Left renal pelvis (tissue), 4 donors: Measurements from ENCODE around the gene ARRDC2. TPM values are rescaled to one million over a fixed set of nuclear protein-coding genes. Genes with fewer than 3 reads are reported as not detected.
"Not testable (repeated sequence)": the region's sequence is repeated elsewhere in the genome, so short reads cannot be mapped to it uniquely, and the experiment has no call there.

ENCODE experiments used
- DNase-seq, 4 donors: peaks; one replicate each; pipeline ENCODE4 v3.0.0-alpha.2; 2013; ENCODE audit warnings: low read depth in 4 of 4, low spot score in 3 of 4
- polyA plus RNA-seq, 4 donors: library from polyadenylated mRNA; unstranded; fragments of 120-200 nt; gene quantifications; one replicate each; pipeline ENCODE4 v1.2.1, GENCODE V29; 2013; ENCODE audit not compliant: insufficient read length in 4 of 4

Gene ARRDC2
- polyA plus RNA-seq, result 1 to 10 TPM; 3.8 to 5.5 (median 4.8) TPM

GRCh38 chr19:18007917-18008673, at the start of gene ARRDC2:
Gene ARRDC2 (plus strand): TSS chr19:18008170. CDS start chr19:18008311, 141 bp downstream.
- DNase-seq, result peak; percentile 78 to 91 (median 85)

- no peak for DNase-seq
These were observed 43.9 kb upstream of the ARRDC2 start for GRCh38 chr19:17963936-17964691.

GRCh38 chr19:17965370-17966128, 42.4 kb upstream of the ARRDC2 start:
- no peak for DNase-seq

- DNase-seq, result no peak
These were observed 41.9 kb upstream of the ARRDC2 start for GRCh38 chr19:17966129-17966483.

- no peak for DNase-seq
These were observed 41.3 kb upstream of the ARRDC2 start, which contains the start of gene KCNN1 for GRCh38 chr19:17966550-17967256. Gene KCNN1 (plus strand): TSS chr19:17967107. CDS start chr19:17973889, 6,782 bp downstream.

DNA sequence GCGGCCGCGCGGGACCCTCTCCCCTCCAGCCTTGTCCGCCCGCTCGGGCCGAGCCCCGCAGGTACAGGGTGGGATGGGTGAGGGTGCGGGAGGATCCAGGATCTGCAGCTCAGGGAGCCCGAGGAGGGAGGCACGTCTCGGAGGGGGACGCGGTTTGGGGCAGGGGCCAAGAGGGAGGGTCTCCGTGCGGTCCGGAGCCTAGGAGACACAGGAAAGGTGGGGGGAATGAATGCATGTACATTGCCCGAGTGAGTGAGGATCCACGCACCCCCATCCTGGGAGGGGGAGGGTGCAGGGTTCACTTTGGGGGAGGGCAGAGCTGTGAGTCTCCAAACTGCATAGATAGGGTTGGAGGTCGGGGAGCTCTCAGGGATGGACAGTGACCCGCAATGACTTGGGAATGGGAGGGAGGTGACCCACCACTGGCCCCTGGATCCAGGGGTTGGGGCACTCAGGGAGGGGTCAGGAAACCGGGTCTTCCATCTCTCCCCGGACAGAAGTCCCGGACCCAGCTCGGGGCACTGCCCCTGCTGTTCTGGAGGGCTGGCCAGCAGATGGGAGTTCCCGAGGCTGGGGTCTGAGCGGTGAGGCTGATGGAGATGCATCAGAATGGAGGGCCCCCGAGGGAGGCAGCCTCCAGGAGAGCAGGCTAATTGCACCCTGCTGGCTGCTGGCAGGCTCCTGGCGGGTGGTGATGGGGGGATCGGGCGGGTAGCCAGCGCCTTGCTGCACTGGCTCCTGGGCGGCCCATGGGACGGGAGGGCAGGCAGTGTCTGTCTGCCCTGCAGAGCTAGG, 40.5 kb upstream of the ARRDC2 start:
- no peak for DNase-seq

DNA sequence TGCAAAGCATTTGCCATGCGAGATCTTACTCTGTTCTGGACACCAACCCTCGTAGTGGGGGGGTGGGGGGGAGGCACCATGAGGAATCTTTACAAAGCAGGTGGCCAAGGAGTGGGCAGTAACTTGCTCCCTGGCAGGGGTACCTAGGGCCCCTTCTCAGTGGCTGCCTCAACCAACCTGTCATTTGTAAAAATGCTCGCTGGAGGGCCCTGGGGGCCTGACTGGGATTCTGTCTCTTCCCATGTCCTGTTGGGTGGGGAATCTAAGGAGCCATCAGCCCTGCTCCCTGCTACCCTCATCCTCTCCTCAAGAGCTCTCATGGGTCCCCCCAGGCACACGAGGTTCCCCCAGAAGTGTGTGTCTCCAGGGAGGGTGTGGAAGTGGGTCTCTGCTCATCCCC, 39.6 kb upstream of the ARRDC2 start:
- no peak for DNase-seq

GRCh38 chr19:17969096-17969792, 38.7 kb upstream of the ARRDC2 start:
- DNase-seq, result no peak

DNA sequence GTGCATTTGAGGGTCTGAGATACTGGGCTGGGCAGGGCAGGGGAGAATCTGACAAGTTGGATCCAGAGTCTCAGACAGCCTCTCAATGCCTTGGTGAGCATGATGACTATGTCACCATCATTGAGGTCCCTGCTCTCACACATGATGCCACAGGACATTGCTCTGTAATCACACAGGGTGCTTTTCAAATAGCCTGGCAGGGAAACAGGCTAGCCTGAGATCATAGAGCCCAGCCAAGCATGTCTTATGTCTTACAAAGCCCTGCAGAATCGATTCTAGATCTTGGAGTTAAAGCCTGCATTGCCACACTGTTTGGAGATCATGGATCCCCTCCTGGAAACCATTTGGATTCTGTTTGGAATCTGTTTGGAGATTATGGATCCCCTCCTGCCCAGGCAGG, 35.7 kb upstream of the ARRDC2 start:
- no peak for DNase-seq

GRCh38 chr19:17973759-17974158, 34.2 kb upstream of the ARRDC2 start:
- no peak for DNase-seq

DNA sequence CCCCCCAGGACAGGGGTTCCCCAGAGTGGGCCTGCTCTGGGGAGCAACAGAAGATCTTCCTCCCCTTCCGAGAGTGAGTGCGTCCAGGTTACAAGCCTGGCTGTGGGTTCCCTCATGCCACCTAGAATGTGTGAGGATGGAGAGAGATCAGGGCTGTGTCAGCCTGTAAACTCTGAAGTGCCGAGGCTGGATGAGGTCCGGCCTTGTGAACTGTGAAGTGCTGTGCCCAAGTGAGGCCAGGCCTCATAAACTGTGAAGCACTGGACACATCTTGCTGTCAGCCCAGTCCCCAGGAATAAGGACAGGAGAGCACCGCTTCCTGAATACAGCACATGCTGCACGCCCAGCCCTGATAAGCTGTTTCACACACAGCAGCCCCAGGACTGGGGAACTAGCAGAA, 33.4 kb upstream of the ARRDC2 start:
- no peak for DNase-seq

DNA sequence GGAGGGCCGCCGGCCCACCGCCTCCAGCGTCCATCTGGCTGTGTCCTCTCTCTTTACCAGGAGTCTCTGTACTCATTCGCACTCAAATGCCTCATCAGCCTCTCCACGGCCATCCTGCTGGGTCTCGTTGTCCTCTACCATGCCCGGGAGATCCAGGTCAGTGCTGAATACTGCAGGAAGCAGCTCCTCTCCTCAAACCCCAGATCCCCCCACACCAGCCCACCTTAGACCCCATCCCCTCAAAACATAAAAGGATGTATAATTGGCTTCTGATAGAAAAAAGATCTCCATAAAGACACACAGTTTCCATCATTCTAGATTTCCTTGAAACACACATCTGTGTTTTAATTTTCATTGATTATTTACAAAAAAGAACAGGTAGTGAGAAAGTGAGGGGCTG, 32.9 kb upstream of the ARRDC2 start:
- DNase-seq, result no peak

DNA sequence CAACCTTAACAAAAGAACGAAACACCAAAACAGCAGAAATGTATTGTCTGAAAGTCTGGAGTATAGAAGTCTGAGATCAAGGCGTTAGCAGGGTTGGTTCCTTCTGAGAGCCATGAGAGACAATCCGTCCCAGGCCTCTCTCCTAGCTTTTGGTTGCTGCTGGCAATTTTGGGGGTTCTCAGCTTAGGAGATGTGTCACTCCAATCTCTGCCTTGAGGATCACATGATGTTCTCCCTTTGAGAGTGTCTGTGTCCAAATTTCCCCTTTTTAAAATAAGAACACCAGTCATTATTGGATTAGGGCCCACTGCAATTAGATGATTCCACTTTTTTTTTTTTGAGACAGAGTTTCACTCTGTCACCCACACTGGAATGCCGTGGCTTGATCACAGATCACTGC, 30.9 kb upstream of the ARRDC2 start:
- no peak for DNase-seq

DNA sequence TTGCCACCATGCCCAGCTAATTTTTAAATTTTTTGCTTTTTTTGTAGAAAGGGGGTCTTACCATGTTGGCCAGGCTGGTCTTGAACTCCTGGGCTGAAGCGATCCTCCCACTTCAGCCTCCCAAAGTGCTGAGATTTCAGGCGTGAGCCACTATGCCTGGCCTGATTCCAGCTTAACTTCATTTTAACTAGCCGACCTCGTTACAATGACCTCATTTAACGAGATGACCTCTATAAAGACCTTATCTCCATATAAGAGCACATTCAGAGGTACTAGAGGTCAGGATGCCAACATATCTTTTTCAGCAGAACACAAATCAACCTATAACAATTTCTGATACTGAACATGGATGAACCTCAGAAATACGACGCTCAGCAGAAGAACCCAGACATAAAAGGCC, 30.5 kb upstream of the ARRDC2 start:
- no peak for DNase-seq

- DNase-seq, result no peak
These were observed 26.4 kb upstream of the ARRDC2 start for GRCh38 chr19:17981611-17982010.

DNA sequence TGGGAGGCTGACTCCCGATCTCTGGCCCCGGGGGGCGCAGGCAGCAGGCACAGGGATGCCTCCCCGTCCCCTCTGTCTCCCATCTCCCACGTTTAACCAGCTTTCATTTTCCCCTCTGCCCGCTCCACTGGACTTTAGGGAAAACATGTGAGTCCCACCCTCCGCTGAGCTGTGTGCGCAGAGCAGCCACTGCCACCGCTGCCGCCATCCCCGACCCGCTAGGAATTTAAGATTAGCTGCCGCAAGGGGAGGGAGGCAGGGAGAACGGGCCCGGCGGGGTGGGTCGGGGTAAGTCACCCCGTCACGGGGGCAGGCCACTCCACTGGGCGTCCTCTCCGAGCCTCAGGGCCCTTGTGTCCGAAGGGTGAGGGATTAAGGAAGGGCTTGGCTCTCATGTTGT, 25.5 kb upstream of the ARRDC2 start:
- no peak for DNase-seq

- no peak for DNase-seq
These were observed 22.7 kb upstream of the ARRDC2 start for GRCh38 chr19:17985037-17985818.

GRCh38 chr19:17986569-17986968, 21.4 kb upstream of the ARRDC2 start:
- not testable (repeated sequence) for DNase-seq
